ENCODE data around the gene ELMOD3.
"Not testable (repeated sequence)": the region's sequence is repeated elsewhere in the genome, so short reads cannot be mapped to it uniquely, and the experiment has no call there.

Gene ELMOD3

GRCh38 chr2:85329181-85329651, 25.4 kb upstream of the ELMOD3 start:
- DNase-seq (ENCODE audit: low read depth in 3 of 3), result no peak

- not testable (repeated sequence) for DNase-seq (ENCODE audit: low read depth in 3 of 3)
Observed at GRCh38 chr2:85329701-85330100, 24.9 kb upstream of the ELMOD3 start.

- DNase-seq (ENCODE audit: low read depth in 3 of 3), result no peak
Observed at GRCh38 chr2:85330839-85331636, 23.5 kb upstream of the ELMOD3 start.

- DNase-seq (ENCODE audit: low read depth in 3 of 3), result not testable (repeated sequence)
Observed at GRCh38 chr2:85333877-85334276, 20.7 kb upstream of the ELMOD3 start.

GRCh38 chr2:85334928-85335327, 19.6 kb upstream of the ELMOD3 start:
- no peak for DNase-seq (ENCODE audit: low read depth in 3 of 3)

- DNase-seq (ENCODE audit: low read depth in 3 of 3), result no peak
Observed at GRCh38 chr2:85340034-85340892, 14.3 kb upstream of the ELMOD3 start.

GRCh38 chr2:85341269-85342029, 13.1 kb upstream of the ELMOD3 start:
- DNase-seq (ENCODE audit: low read depth in 3 of 3), result no peak

- no peak for DNase-seq (ENCODE audit: low read depth in 3 of 3)
Observed at GRCh38 chr2:85342156-85342555, 12.4 kb upstream of the ELMOD3 start.

GRCh38 chr2:85343207-85343895, 11.2 kb upstream of the ELMOD3 start:
- not testable (repeated sequence) for DNase-seq (ENCODE audit: low read depth in 3 of 3)

GRCh38 chr2:85344356-85344954, 10.1 kb upstream of the ELMOD3 start:
- DNase-seq (ENCODE audit: low read depth in 3 of 3), result no peak

GRCh38 chr2:85347599-85347998, 7.0 kb upstream of the ELMOD3 start:
- no peak for DNase-seq (ENCODE audit: low read depth in 3 of 3)

- DNase-seq (ENCODE audit: low read depth in 3 of 3), result no peak
Observed at GRCh38 chr2:85353876-85354285, 688 bp upstream of the ELMOD3 start.

- no peak for DNase-seq (ENCODE audit: low read depth in 3 of 3)
Observed at GRCh38 chr2:85355073-85355410, 473 bp downstream of the ELMOD3 start.

GRCh38 chr2:85355521-85355920, 952 bp downstream of the ELMOD3 start:
- no peak for DNase-seq (ENCODE audit: low read depth in 3 of 3)

- no peak for DNase-seq (ENCODE audit: low read depth in 3 of 3)
Observed at GRCh38 chr2:85356186-85356585, 1.6 kb downstream of the ELMOD3 start.

- no peak for DNase-seq (ENCODE audit: low read depth in 3 of 3)
Observed at GRCh38 chr2:85357736-85358135, 3.2 kb downstream of the ELMOD3 start.

GRCh38 chr2:85362653-85363387, 8.3 kb downstream of the ELMOD3 start:
- not testable (repeated sequence) for DNase-seq (ENCODE audit: low read depth in 3 of 3)

GRCh38 chr2:85367180-85367579, 12.6 kb downstream of the ELMOD3 start:
- no peak for DNase-seq (ENCODE audit: low read depth in 3 of 3)

- no peak for DNase-seq (ENCODE audit: low read depth in 3 of 3)
Observed at GRCh38 chr2:85368921-85369320, 14.4 kb downstream of the ELMOD3 start.

- no peak for DNase-seq (ENCODE audit: low read depth in 3 of 3)
Observed at GRCh38 chr2:85369500-85369899, 14.9 kb downstream of the ELMOD3 start.

All from stimulated activated CD4-positive, alpha-beta T cell treated with anti-CD3 and anti-CD28 coated beads, TNF-alpha, amount 100 ng/mL, for 48 hours (primary cell).